ENCODE measurements around the gene ELOVL3. TPM values are rescaled to one million over a fixed set of nuclear protein-coding genes. Genes with fewer than 3 reads are reported as not detected.
"Not testable (repeated sequence)": the region's sequence is repeated elsewhere in the genome, so short reads cannot be mapped to it uniquely, and the experiment has no call there.

Gene ELOVL3
- total and polyA plus RNA-seq, 2 donors, result 0.29 TPM; not detected in 1

GRCh38 chr10:102202386-102202785 is 23.7 kb upstream of the ELOVL3 start:
- no peak overlapping the region for H3K4me3 ChIP-seq (ENCODE audit: low read depth, low read length)
- no peak for DNase-seq (ENCODE audit: extremely low spot score)
- H3K27ac ChIP-seq (ENCODE audit: low read depth), result no peak overlapping the region
- WGBS, result 53% methylated on average over 1 of the region's 1 CpG
- no peaks in the 10 kb centered on the region for H3K4me1 ChIP-seq (ENCODE audit: insufficient read depth)
- no peaks in the 10 kb centered on the region for H3K36me3 ChIP-seq (ENCODE audit: insufficient read depth)

- WGBS, result 25% methylated on average over 5 of the region's 5 CpGs
- Histone ChIP-seq H3K36me3 (ENCODE audit: insufficient read depth) (no peaks in the 10 kb centered on the region), H3K4me1 (ENCODE audit: insufficient read depth) (no peaks in the 10 kb centered on the region)
Measured at GRCh38 chr10:102208311-102209035, 17.6 kb upstream of the ELOVL3 start.

GRCh38 chr10:102211615-102212299 is 14.3 kb upstream of the ELOVL3 start:
- DNase-seq (ENCODE audit: extremely low spot score), result no peak
- 89% methylated on average over 3 of the region's 3 CpGs for WGBS
- Histone ChIP-seq H3K4me3 (ENCODE audit: low read depth, low read length) (no peak overlapping the region), H3K27ac (ENCODE audit: low read depth) (no peak overlapping the region), H3K4me1 (ENCODE audit: insufficient read depth) (no peaks in the 10 kb centered on the region), H3K36me3 (ENCODE audit: insufficient read depth) (no peaks in the 10 kb centered on the region)

More at GRCh38 chr10:102208311-102209035, 17.6 kb upstream of the ELOVL3 start:
- no peak overlapping the region for H3K27ac ChIP-seq (ENCODE audit: low read depth)
- H3K4me3 ChIP-seq (ENCODE audit: low read depth, low read length), result no peak overlapping the region
- no peak for DNase-seq (ENCODE audit: extremely low spot score)

GRCh38 chr10:102213599-102213998 is 12.5 kb upstream of the ELOVL3 start:
- H3K36me3 ChIP-seq (ENCODE audit: insufficient read depth); H3K27ac ChIP-seq (ENCODE audit: low read depth); DNase-seq (ENCODE audit: extremely low spot score); H3K4me1 ChIP-seq (ENCODE audit: insufficient read depth); H3K4me3 ChIP-seq (ENCODE audit: low read depth, low read length): not testable (repeated sequence)
- WGBS, result 65% methylated on average over 4 of the region's 4 CpGs

- no peak overlapping the region for H3K27ac ChIP-seq (ENCODE audit: low read depth)
- DNase-seq (ENCODE audit: extremely low spot score), result no peak
- H3K4me1 ChIP-seq (ENCODE audit: insufficient read depth), result no peaks in the 10 kb centered on the region
- 84% methylated on average over 5 of the region's 5 CpGs for WGBS
- H3K4me3 ChIP-seq (ENCODE audit: low read depth, low read length), result no peak overlapping the region
- no peaks in the 10 kb centered on the region for H3K36me3 ChIP-seq (ENCODE audit: insufficient read depth)
Measured at GRCh38 chr10:102219370-102219769, 6.7 kb upstream of the ELOVL3 start.

- H3K27ac ChIP-seq (ENCODE audit: low read depth), result no peak overlapping the region
- no peak overlapping the region for H3K4me3 ChIP-seq (ENCODE audit: low read depth, low read length)
- no peaks in the 10 kb centered on the region for H3K4me1 ChIP-seq (ENCODE audit: insufficient read depth)
- no peak for DNase-seq (ENCODE audit: extremely low spot score)
- H3K36me3 ChIP-seq (ENCODE audit: insufficient read depth), result no peaks in the 10 kb centered on the region
Measured at GRCh38 chr10:102220612-102221011, 5.5 kb upstream of the ELOVL3 start.

- Histone ChIP-seq H3K4me1 (ENCODE audit: insufficient read depth) (no peaks in the 10 kb centered on the region), H3K4me3 (ENCODE audit: low read depth, low read length) (no peak overlapping the region), H3K36me3 (ENCODE audit: insufficient read depth) (no peaks in the 10 kb centered on the region), H3K27ac (ENCODE audit: low read depth) (no peak overlapping the region)
- DNase-seq (ENCODE audit: extremely low spot score), result no peak
- WGBS, result 83% methylated on average over 5 of the region's 5 CpGs
Measured at GRCh38 chr10:102222797-102223196, 3.3 kb upstream of the ELOVL3 start.

- Histone ChIP-seq H3K4me3 (ENCODE audit: low read depth, low read length) (no peak overlapping the region), H3K4me1 (ENCODE audit: insufficient read depth) (no peaks in the 10 kb centered on the region), H3K36me3 (ENCODE audit: insufficient read depth) (no peaks in the 10 kb centered on the region), H3K27ac (ENCODE audit: low read depth) (no peak overlapping the region)
- WGBS, result 65% methylated on average over 8 of the region's 8 CpGs
- no peak for DNase-seq (ENCODE audit: extremely low spot score)
Measured at GRCh38 chr10:102226542-102226870, 407 bp downstream of the ELOVL3 start.

GRCh38 chr10:102227050-102227449 is 951 bp downstream of the ELOVL3 start:
- Histone ChIP-seq H3K4me1 (ENCODE audit: insufficient read depth) (no peaks in the 10 kb centered on the region), H3K36me3 (ENCODE audit: insufficient read depth) (no peaks in the 10 kb centered on the region), H3K27ac (ENCODE audit: low read depth) (no peak overlapping the region), H3K4me3 (ENCODE audit: low read depth, low read length) (no peak overlapping the region)
- 69% methylated on average over 8 of the region's 8 CpGs for WGBS
- DNase-seq (ENCODE audit: extremely low spot score), result no peak

- Histone ChIP-seq H3K4me1 (ENCODE audit: insufficient read depth) (no peaks in the 10 kb centered on the region), H3K36me3 (ENCODE audit: insufficient read depth) (no peaks in the 10 kb centered on the region), H3K27ac (ENCODE audit: low read depth) (no peak overlapping the region), H3K4me3 (ENCODE audit: low read depth, low read length) (peak overlapping the region; percentile 35)
- WGBS, result under 1% methylated on average over 24 of the region's 24 CpGs
- DNase-seq (ENCODE audit: extremely low spot score), result peak; percentile 59
Measured at GRCh38 chr10:102229810-102230263, 3.7 kb downstream of the ELOVL3 start.

- Histone ChIP-seq H3K36me3 (ENCODE audit: insufficient read depth) (no peaks in the 10 kb centered on the region), H3K4me3 (ENCODE audit: low read depth, low read length) (peak overlapping the region; percentile 35), H3K27ac (ENCODE audit: low read depth) (no peak overlapping the region), H3K4me1 (ENCODE audit: insufficient read depth) (no peaks in the 10 kb centered on the region)
- under 1% methylated on average over 50 of the region's 50 CpGs for WGBS
- no peak for DNase-seq (ENCODE audit: extremely low spot score)
Measured at GRCh38 chr10:102230264-102230860, 4.3 kb downstream of the ELOVL3 start.

- DNase-seq (ENCODE audit: extremely low spot score), result no peak
- Histone ChIP-seq H3K27ac (ENCODE audit: low read depth) (no peak overlapping the region), H3K4me3 (ENCODE audit: low read depth, low read length) (peak overlapping the region; percentile 35), H3K36me3 (ENCODE audit: insufficient read depth) (no peaks in the 10 kb centered on the region), H3K4me1 (ENCODE audit: insufficient read depth) (no peaks in the 10 kb centered on the region)
- WGBS, result 1% methylated on average over 52 of the region's 52 CpGs
Measured at GRCh38 chr10:102230861-102231356, 4.8 kb downstream of the ELOVL3 start.

- no peaks in the 10 kb centered on the region for H3K36me3 ChIP-seq (ENCODE audit: insufficient read depth)
- peak overlapping the region; percentile 35 for H3K4me3 ChIP-seq (ENCODE audit: low read depth, low read length)
- no peak overlapping the region for H3K27ac ChIP-seq (ENCODE audit: low read depth)
- no peak for DNase-seq (ENCODE audit: extremely low spot score)
- H3K4me1 ChIP-seq (ENCODE audit: insufficient read depth), result no peaks in the 10 kb centered on the region
- WGBS, result 15% methylated on average over 76 of the region's 76 CpGs
Measured at GRCh38 chr10:102231357-102232318, 5.5 kb downstream of the ELOVL3 start.

Measured in urinary bladder (tissue), 4 donors.